ENCODE data around the gene ADGRV1. TPM values are rescaled to one million over a fixed set of nuclear protein-coding genes. Genes with fewer than 3 reads are reported as not detected.

The ADGRV1 gene
- total and polyA plus RNA-seq, 7 donors, result 0.05 to 0.83 (median 0.11) TPM; not detected in 1

- H3K4me1 ChIP-seq, result no peaks in the 10 kb centered on the region
- no peak overlapping the region for H3K27ac ChIP-seq
- TF ChIP-seq CTCF (IDR thresholded peaks at IDR 0.05), result no peak
- intact Hi-C loops (cut with DNase I), result no loop called here
- no peaks in the 10 kb centered on the region for H3K36me3 ChIP-seq (ENCODE audit: insufficient read depth in 1 of 2, low read depth in 1 of 2)
- DNase-seq (no peak), ATAC-seq (no peak)
- H3K4me3 ChIP-seq, result no peak overlapping the region
- 67 to 85% (median 82%) methylated on average over 6 of the region's 6 CpGs for WGBS, 3 donors
- no peaks in the 10 kb centered on the region for H3K9me3 ChIP-seq
- peaks cover 0 to 4% (median 0%) of the 10 kb centered on the region in 3 donors for H3K27me3 ChIP-seq (ENCODE audit: insufficient read depth in 3 of 3, low read length in 2 of 3)
These were observed 80.3 kb downstream of the ADGRV1 start for GRCh38 chr5:90638878-90639277.

GRCh38 chr5:90640484-90641059 is 82.0 kb downstream of the ADGRV1 start:
- Histone ChIP-seq H3K4me1 (no peaks in the 10 kb centered on the region), H3K4me3 (no peak overlapping the region), H3K36me3 (ENCODE audit: insufficient read depth in 1 of 2, low read depth in 1 of 2) (no peaks in the 10 kb centered on the region), H3K27me3 (ENCODE audit: insufficient read depth in 3 of 3, low read length in 2 of 3) (no peaks in the 10 kb centered on the region), H3K9me3 (no peaks in the 10 kb centered on the region), H3K27ac (no peak overlapping the region)
- intact Hi-C loops (cut with DNase I), result no loop called here
- 46 to 59% (median 53%) methylated on average over 5 of the region's 5 CpGs for WGBS, 3 donors
- no peak for ATAC-seq
- DNase-seq, result no peak
- TF ChIP-seq CTCF (IDR thresholded peaks at IDR 0.05), result no peak

GRCh38 chr5:90641528-90641927 is 82.9 kb downstream of the ADGRV1 start:
- intact Hi-C loops (cut with DNase I), result no loop called here
- Histone ChIP-seq H3K9me3 (no peaks in the 10 kb centered on the region), H3K27me3 (ENCODE audit: insufficient read depth in 3 of 3, low read length in 2 of 3) (no peaks in the 10 kb centered on the region), H3K36me3 (ENCODE audit: insufficient read depth in 1 of 2, low read depth in 1 of 2) (no peaks in the 10 kb centered on the region), H3K4me3 (no peak overlapping the region), H3K27ac (no peak overlapping the region), H3K4me1 (no peaks in the 10 kb centered on the region)
- WGBS, 3 donors, result 61 to 73% (median 66%) methylated on average over 3 of the region's 3 CpGs
- DNase-seq (no peak), ATAC-seq (no peak)
- TF ChIP-seq CTCF (IDR thresholded peaks at IDR 0.05), result no peak

GRCh38 chr5:90642706-90643229 is 84.2 kb downstream of the ADGRV1 start:
- no peak overlapping the region for H3K4me3 ChIP-seq
- no peaks in the 10 kb centered on the region for H3K9me3 ChIP-seq
- intact Hi-C loops (cut with DNase I), result no loop called here
- ATAC-seq, result no peak
- no peaks in the 10 kb centered on the region for H3K4me1 ChIP-seq
- no peak for TF ChIP-seq CTCF (IDR thresholded peaks at IDR 0.05)
- no peak for DNase-seq
- H3K27me3 ChIP-seq (ENCODE audit: insufficient read depth in 3 of 3, low read length in 2 of 3), result no peaks in the 10 kb centered on the region
- 57 to 66% (median 63%) methylated on average over 4 of the region's 4 CpGs for WGBS, 3 donors
- H3K36me3 ChIP-seq (ENCODE audit: insufficient read depth in 1 of 2, low read depth in 1 of 2), result no peaks in the 10 kb centered on the region
- H3K27ac ChIP-seq, result no peak overlapping the region

GRCh38 chr5:90644132-90644531 is 85.5 kb downstream of the ADGRV1 start:
- no peak for ATAC-seq

More at GRCh38 chr5:90644132-90644531, 85.5 kb downstream of the ADGRV1 start:
- no peak overlapping the region for H3K27ac ChIP-seq
- 67 to 73% (median 70%) methylated on average over 4 of the region's 4 CpGs for WGBS, 3 donors
- no peak for DNase-seq
- no peaks in the 10 kb centered on the region for H3K9me3 ChIP-seq
- no peaks in the 10 kb centered on the region for H3K27me3 ChIP-seq (ENCODE audit: insufficient read depth in 3 of 3, low read length in 2 of 3)
- H3K4me1 ChIP-seq, result no peaks in the 10 kb centered on the region
- no peaks in the 10 kb centered on the region for H3K36me3 ChIP-seq (ENCODE audit: insufficient read depth in 1 of 2, low read depth in 1 of 2)
- TF ChIP-seq CTCF (IDR thresholded peaks at IDR 0.05), result no peak
- no peak overlapping the region for H3K4me3 ChIP-seq
- intact Hi-C loops (cut with DNase I), result no loop called here
